HCT116 (cell line): ENCODE data around the gene INMT.

Source experiments
- FOSL1 ChIP-seq: IDR thresholded peaks from 2 replicates; pipeline ENCODE4 v1.6.1; 2012; ENCODE audit warnings: low read depth
- JUND ChIP-seq: IDR thresholded peaks from 2 replicates; pipeline ENCODE4 v1.6.1; 2012
- MAX ChIP-seq: IDR thresholded peaks from 2 replicates; pipeline ENCODE4 v1.6.1; 2012
- POLR2A ChIP-seq: IDR thresholded peaks from 2 replicates; pipeline ENCODE4 v1.7.0; 2011; ENCODE audit warnings: borderline replicate concordance; ENCODE audit not compliant: insufficient read depth, insufficient read length; ENCODE audit errors: extremely low read depth
- POLR2AphosphoS5 ChIP-seq: IDR thresholded peaks from 2 replicates; pipeline ENCODE4 v1.6.1; 2011; ENCODE audit warnings: mild to moderate bottlenecking, low read depth, low read length, moderate library complexity
- RAD21 ChIP-seq: IDR thresholded peaks from 2 replicates; pipeline ENCODE4 v1.6.1; 2012; ENCODE audit warnings: low read depth, mild to moderate bottlenecking
- SIN3A ChIP-seq: IDR thresholded peaks from 2 replicates; pipeline ENCODE4 v1.6.1; 2012; ENCODE audit warnings: low read depth
- TF ChIP-seq, protein P1 (sequence below): IDR thresholded peaks from 2 replicates; pipeline ENCODE4 v1.6.1; 2012; ENCODE audit warnings: low read depth
- TF ChIP-seq, protein P2 (sequence below), 3 experiments: fragments of 200-600 bp in 1 of 3; sonication (generic) in 1 of 3; IDR thresholded peaks in 2 of 3; conservative IDR thresholded peaks in 1 of 3; 2 replicates each; pipeline ENCODE4 v1.5.1; 2012 to 2017; ENCODE audit warnings: low read depth in 2 of 3, low read length in 2 of 3, antibody characterized with exemption in 1 of 3, borderline replicate concordance in 1 of 3, control low read depth in 1 of 3, mild to moderate bottlenecking in 1 of 3, mixed read lengths in 1 of 3, mixed run types in 1 of 3, moderate library complexity in 1 of 3; ENCODE audit not compliant: insufficient read depth in 1 of 3

- no peak for TF ChIP-seq POLR2AphosphoS5
- TF ChIP-seq, protein P1, sequence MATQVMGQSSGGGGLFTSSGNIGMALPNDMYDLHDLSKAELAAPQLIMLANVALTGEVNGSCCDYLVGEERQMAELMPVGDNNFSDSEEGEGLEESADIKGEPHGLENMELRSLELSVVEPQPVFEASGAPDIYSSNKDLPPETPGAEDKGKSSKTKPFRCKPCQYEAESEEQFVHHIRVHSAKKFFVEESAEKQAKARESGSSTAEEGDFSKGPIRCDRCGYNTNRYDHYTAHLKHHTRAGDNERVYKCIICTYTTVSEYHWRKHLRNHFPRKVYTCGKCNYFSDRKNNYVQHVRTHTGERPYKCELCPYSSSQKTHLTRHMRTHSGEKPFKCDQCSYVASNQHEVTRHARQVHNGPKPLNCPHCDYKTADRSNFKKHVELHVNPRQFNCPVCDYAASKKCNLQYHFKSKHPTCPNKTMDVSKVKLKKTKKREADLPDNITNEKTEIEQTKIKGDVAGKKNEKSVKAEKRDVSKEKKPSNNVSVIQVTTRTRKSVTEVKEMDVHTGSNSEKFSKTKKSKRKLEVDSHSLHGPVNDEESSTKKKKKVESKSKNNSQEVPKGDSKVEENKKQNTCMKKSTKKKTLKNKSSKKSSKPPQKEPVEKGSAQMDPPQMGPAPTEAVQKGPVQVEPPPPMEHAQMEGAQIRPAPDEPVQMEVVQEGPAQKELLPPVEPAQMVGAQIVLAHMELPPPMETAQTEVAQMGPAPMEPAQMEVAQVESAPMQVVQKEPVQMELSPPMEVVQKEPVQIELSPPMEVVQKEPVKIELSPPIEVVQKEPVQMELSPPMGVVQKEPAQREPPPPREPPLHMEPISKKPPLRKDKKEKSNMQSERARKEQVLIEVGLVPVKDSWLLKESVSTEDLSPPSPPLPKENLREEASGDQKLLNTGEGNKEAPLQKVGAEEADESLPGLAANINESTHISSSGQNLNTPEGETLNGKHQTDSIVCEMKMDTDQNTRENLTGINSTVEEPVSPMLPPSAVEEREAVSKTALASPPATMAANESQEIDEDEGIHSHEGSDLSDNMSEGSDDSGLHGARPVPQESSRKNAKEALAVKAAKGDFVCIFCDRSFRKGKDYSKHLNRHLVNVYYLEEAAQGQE: no peak
- TF ChIP-seq, protein P2, sequence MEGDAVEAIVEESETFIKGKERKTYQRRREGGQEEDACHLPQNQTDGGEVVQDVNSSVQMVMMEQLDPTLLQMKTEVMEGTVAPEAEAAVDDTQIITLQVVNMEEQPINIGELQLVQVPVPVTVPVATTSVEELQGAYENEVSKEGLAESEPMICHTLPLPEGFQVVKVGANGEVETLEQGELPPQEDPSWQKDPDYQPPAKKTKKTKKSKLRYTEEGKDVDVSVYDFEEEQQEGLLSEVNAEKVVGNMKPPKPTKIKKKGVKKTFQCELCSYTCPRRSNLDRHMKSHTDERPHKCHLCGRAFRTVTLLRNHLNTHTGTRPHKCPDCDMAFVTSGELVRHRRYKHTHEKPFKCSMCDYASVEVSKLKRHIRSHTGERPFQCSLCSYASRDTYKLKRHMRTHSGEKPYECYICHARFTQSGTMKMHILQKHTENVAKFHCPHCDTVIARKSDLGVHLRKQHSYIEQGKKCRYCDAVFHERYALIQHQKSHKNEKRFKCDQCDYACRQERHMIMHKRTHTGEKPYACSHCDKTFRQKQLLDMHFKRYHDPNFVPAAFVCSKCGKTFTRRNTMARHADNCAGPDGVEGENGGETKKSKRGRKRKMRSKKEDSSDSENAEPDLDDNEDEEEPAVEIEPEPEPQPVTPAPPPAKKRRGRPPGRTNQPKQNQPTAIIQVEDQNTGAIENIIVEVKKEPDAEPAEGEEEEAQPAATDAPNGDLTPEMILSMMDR (IDR thresholded peaks at IDR 0.05 in 2 of 3, conservative IDR thresholded peaks at IDR 0.05 in 1 of 3; ENCODE audit: borderline replicate concordance in 1 of 3, insufficient read depth in 1 of 3, low read depth in 2 of 3, low read length in 2 of 3): peak; percentile 3 to 29 (median 8); a peak in 1 of 6 replicates
- TF ChIP-seq JUND: no peak
- no peak for TF ChIP-seq MAX
- TF ChIP-seq POLR2A: no peak
- TF ChIP-seq RAD21: peak; percentile 56
- TF ChIP-seq SIN3A: no peak
- no peak for TF ChIP-seq FOSL1
These were observed 8.4 kb upstream of the INMT start for GRCh38 chr7:30743371-30744074.
